ENCODE data around the gene JAKMIP2.

The JAKMIP2 gene

GRCh38 chr5:147671365-147671764, 111.2 kb downstream of the JAKMIP2 start:
- no peaks in the 10 kb centered on the region for H3K4me1 ChIP-seq (ENCODE audit: insufficient read depth, low read length, poor library complexity, severe bottlenecking)
- H3K4me2 ChIP-seq (ENCODE audit: low read depth, low read length, poor library complexity, severe bottlenecking) = no peak overlapping the region
- no peak overlapping the region for H2AFZ ChIP-seq (ENCODE audit: low read length)
- no peaks in the 10 kb centered on the region for H3K27me3 ChIP-seq (ENCODE audit: insufficient read depth, low read length, poor library complexity, severe bottlenecking)
- no peaks in the 10 kb centered on the region for H3K9me2 ChIP-seq (replicated peaks; ENCODE audit: low read depth, low read length)
- no peak overlapping the region for H3K9ac ChIP-seq (ENCODE audit: low read depth, low read length, poor library complexity, severe bottlenecking)
- H3K4me3 ChIP-seq (ENCODE audit: low read length, poor library complexity, severe bottlenecking) = no peak overlapping the region
- no peaks in the 10 kb centered on the region for H3F3A ChIP-seq (ENCODE audit: low read depth)
- H3K9me3 ChIP-seq (ENCODE audit: insufficient read depth, low read depth, low read length) = no peaks in the 10 kb centered on the region
- TF ChIP-seq EZH2phosphoT487 (IDR thresholded peaks at IDR 0.05; ENCODE audit: borderline replicate concordance) = no peak
- no peak for TF ChIP-seq CTCF (conservative IDR thresholded peaks at IDR 0.05; ENCODE audit: low read length)
- no peaks in the 10 kb centered on the region for H4K20me1 ChIP-seq (ENCODE audit: insufficient read depth, low read length, poor library complexity, severe bottlenecking)
- peaks cover 8% of the 10 kb centered on the region; the same call in 1 of the 2 replicates for H3K36me3 ChIP-seq (ENCODE audit: insufficient read depth, low read length)
- no peaks in the 10 kb centered on the region for H3K79me2 ChIP-seq (ENCODE audit: insufficient read depth, low read length)

- TF ChIP-seq CTCF (conservative IDR thresholded peaks at IDR 0.05; ENCODE audit: low read length) (no peak), EZH2phosphoT487 (IDR thresholded peaks at IDR 0.05; ENCODE audit: borderline replicate concordance) (no peak)
- Histone ChIP-seq H3K4me1 (ENCODE audit: insufficient read depth, low read length, poor library complexity, severe bottlenecking) (no peaks in the 10 kb centered on the region), H3K79me2 (ENCODE audit: insufficient read depth, low read length) (no peaks in the 10 kb centered on the region), H3K9me2 (replicated peaks; ENCODE audit: low read depth, low read length) (no peaks in the 10 kb centered on the region), H3K9me3 (ENCODE audit: insufficient read depth, low read depth, low read length) (no peaks in the 10 kb centered on the region), H3K4me3 (ENCODE audit: low read length, poor library complexity, severe bottlenecking) (no peak overlapping the region), H3K4me2 (ENCODE audit: low read depth, low read length, poor library complexity, severe bottlenecking) (no peak overlapping the region), H3K9ac (ENCODE audit: low read depth, low read length, poor library complexity, severe bottlenecking) (no peak overlapping the region), H2AFZ (ENCODE audit: low read length) (no peak overlapping the region), H3K27me3 (ENCODE audit: insufficient read depth, low read length, poor library complexity, severe bottlenecking) (no peaks in the 10 kb centered on the region), H3F3A (ENCODE audit: low read depth) (no peaks in the 10 kb centered on the region), H4K20me1 (ENCODE audit: insufficient read depth, low read length, poor library complexity, severe bottlenecking) (no peaks in the 10 kb centered on the region), H3K36me3 (ENCODE audit: insufficient read depth, low read length) (peaks cover 8% of the 10 kb centered on the region; the same call in 1 of the 2 replicates)
These were observed 111.7 kb downstream of the JAKMIP2 start for GRCh38 chr5:147670815-147671214.

- no peak overlapping the region for H3K4me3 ChIP-seq (ENCODE audit: low read length, poor library complexity, severe bottlenecking)
- no peaks in the 10 kb centered on the region for H3K9me2 ChIP-seq (replicated peaks; ENCODE audit: low read depth, low read length)
- H3K9ac ChIP-seq (ENCODE audit: low read depth, low read length, poor library complexity, severe bottlenecking) = no peak overlapping the region
- TF ChIP-seq EZH2phosphoT487 (IDR thresholded peaks at IDR 0.05; ENCODE audit: borderline replicate concordance) (no peak), CTCF (conservative IDR thresholded peaks at IDR 0.05; ENCODE audit: low read length) (no peak)
- no peaks in the 10 kb centered on the region for H3K9me3 ChIP-seq (ENCODE audit: insufficient read depth, low read depth, low read length)
- no peak overlapping the region for H2AFZ ChIP-seq (ENCODE audit: low read length)
- H3K4me1 ChIP-seq (ENCODE audit: insufficient read depth, low read length, poor library complexity, severe bottlenecking) = no peaks in the 10 kb centered on the region
- H4K20me1 ChIP-seq (ENCODE audit: insufficient read depth, low read length, poor library complexity, severe bottlenecking) = no peaks in the 10 kb centered on the region
- no peak overlapping the region for H3K4me2 ChIP-seq (ENCODE audit: low read depth, low read length, poor library complexity, severe bottlenecking)
- peaks cover 8% of the 10 kb centered on the region; the same call in 1 of the 2 replicates for H3K36me3 ChIP-seq (ENCODE audit: insufficient read depth, low read length)
- no peaks in the 10 kb centered on the region for H3F3A ChIP-seq (ENCODE audit: low read depth)
- no peaks in the 10 kb centered on the region for H3K79me2 ChIP-seq (ENCODE audit: insufficient read depth, low read length)
- H3K27me3 ChIP-seq (ENCODE audit: insufficient read depth, low read length, poor library complexity, severe bottlenecking) = no peaks in the 10 kb centered on the region
These were observed 113.2 kb downstream of the JAKMIP2 start for GRCh38 chr5:147669169-147669869.
